ENCODE data around the gene CIROP. TPM values are rescaled to one million over a fixed set of nuclear protein-coding genes. Genes with fewer than 3 reads are reported as not detected.
"Not testable (repeated sequence)": the region's sequence is repeated elsewhere in the genome, so short reads cannot be mapped to it uniquely, and the experiment has no call there.

The CIROP gene
- total RNA-seq, 2 experiments from 2014 or later: not detected

GRCh38 chr14:23110579-23111365, 6.0 kb upstream of the CIROP start:
- Mint-ChIP-seq H3K9me3 (ENCODE audit: insufficient read depth) (no peaks in the 10 kb centered on the region), H3K4me1 (ENCODE audit: low read depth) (peaks cover 3% of the 10 kb centered on the region), H3K36me3 (ENCODE audit: low read depth) (no peaks in the 10 kb centered on the region), H3K27ac (no peak overlapping the region), H3K27me3 (ENCODE audit: low read depth) (no peaks in the 10 kb centered on the region), H3K4me3 (no peak overlapping the region)
- CTCF ChIA-PET: interaction anchor here (1.2 to 5.5 kb wide), 5 partner anchors 9 to 137 kb away, joined by 3 to 39 read pairs (median 10); partner anchors contain the start of gene CEBPE
- DNase-seq (no peak), ATAC-seq (no peak)
- POLR2A ChIA-PET: no interaction called here

GRCh38 chr14:23109769-23110168, 5.0 kb upstream of the CIROP start:
- peaks cover 3% of the 10 kb centered on the region for H3K4me1 Mint-ChIP-seq (ENCODE audit: low read depth)
- CTCF ChIA-PET: interaction anchor here (0.8 to 5.5 kb wide), 6 partner anchors 10 to 189 kb away, joined by 3 to 39 read pairs (median 16); partner anchors contain the start of gene CEBPE
- H3K9me3 Mint-ChIP-seq (ENCODE audit: insufficient read depth): no peaks in the 10 kb centered on the region
- no peak overlapping the region for H3K4me3 Mint-ChIP-seq
- ATAC-seq (no peak), DNase-seq (no peak)
- H3K36me3 Mint-ChIP-seq (ENCODE audit: low read depth): no peaks in the 10 kb centered on the region
- POLR2A ChIA-PET: interaction anchor here (1.8 kb wide), 1 partner anchor 15 kb away, joined by 5 read pairs; the partner anchor contains the start of genes ACIN1 and C14orf119
- H3K27me3 Mint-ChIP-seq (ENCODE audit: low read depth): no peaks in the 10 kb centered on the region
- no peak overlapping the region for H3K27ac Mint-ChIP-seq

- not testable (repeated sequence) for H3K27ac Mint-ChIP-seq; ATAC-seq; H3K9me3 Mint-ChIP-seq (ENCODE audit: insufficient read depth); H3K27me3 Mint-ChIP-seq (ENCODE audit: low read depth); H3K4me3 Mint-ChIP-seq; DNase-seq; H3K36me3 Mint-ChIP-seq (ENCODE audit: low read depth); H3K4me1 Mint-ChIP-seq (ENCODE audit: low read depth)
- ChIA-PET POLR2A (interaction anchor here (1.8 kb wide), 1 partner anchor 13 kb away, joined by 5 read pairs; the partner anchor contains the start of genes ACIN1 and C14orf119), CTCF (interaction anchor here (0.9 to 5.5 kb wide), 5 partner anchors 11 to 122 kb away, joined by 4 to 34 read pairs (median 11); partner anchors contain the start of gene CDH24)
These were observed 3.4 kb upstream of the CIROP start for GRCh38 chr14:23108169-23108568.

GRCh38 chr14:23107620-23108019, 2.8 kb upstream of the CIROP start:
- H3K9me3 Mint-ChIP-seq (ENCODE audit: insufficient read depth); H3K4me3 Mint-ChIP-seq; POLR2A ChIA-PET; H3K27ac Mint-ChIP-seq; ATAC-seq; H3K27me3 Mint-ChIP-seq (ENCODE audit: low read depth); CTCF ChIA-PET; H3K36me3 Mint-ChIP-seq (ENCODE audit: low read depth); DNase-seq; H3K4me1 Mint-ChIP-seq (ENCODE audit: low read depth): not testable (repeated sequence)

- Mint-ChIP-seq H3K9me3 (ENCODE audit: insufficient read depth) (no peaks in the 10 kb centered on the region), H3K27me3 (ENCODE audit: low read depth) (no peaks in the 10 kb centered on the region), H3K4me1 (ENCODE audit: low read depth) (no peaks in the 10 kb centered on the region), H3K4me3 (no peak overlapping the region), H3K27ac (no peak overlapping the region), H3K36me3 (ENCODE audit: low read depth) (no peaks in the 10 kb centered on the region)
- no peak for ATAC-seq
- CTCF ChIA-PET: interaction anchor here (1.1 to 1.3 kb wide), 4 partner anchors 9 to 49 kb away, joined by 3 to 4 read pairs (median 3); partner anchors contain the start of gene CDH24
- DNase-seq: no peak
- POLR2A ChIA-PET: interaction anchor here (0.6 kb wide), 1 partner anchor 13 kb away, joined by 3 read pairs; no protein-coding TSS in a partner anchor
These were observed 1.9 kb upstream of the CIROP start for GRCh38 chr14:23106747-23107045.

GRCh38 chr14:23105348-23105824, 597 bp upstream of the CIROP start:
- Mint-ChIP-seq H3K27me3 (ENCODE audit: low read depth) (no peaks in the 10 kb centered on the region), H3K9me3 (ENCODE audit: insufficient read depth) (no peaks in the 10 kb centered on the region), H3K36me3 (ENCODE audit: low read depth) (no peaks in the 10 kb centered on the region), H3K4me3 (no peak overlapping the region), H3K27ac (no peak overlapping the region), H3K4me1 (ENCODE audit: low read depth) (no peaks in the 10 kb centered on the region)
- ATAC-seq (no peak), DNase-seq (no peak)
- ChIA-PET POLR2A (no interaction called here), CTCF (no interaction called here)

- Mint-ChIP-seq H3K9me3 (ENCODE audit: insufficient read depth) (no peaks in the 10 kb centered on the region), H3K27ac (no peak overlapping the region), H3K36me3 (ENCODE audit: low read depth) (peaks cover 2% of the 10 kb centered on the region), H3K4me3 (no peak overlapping the region), H3K4me1 (ENCODE audit: low read depth) (peaks cover 2% of the 10 kb centered on the region), H3K27me3 (ENCODE audit: low read depth) (no peaks in the 10 kb centered on the region)
- ATAC-seq: no peak
- ChIA-PET POLR2A (no interaction called here), CTCF (interaction anchor here (1.8 to 3.3 kb wide), 2 partner anchors 17 to 26 kb away, joined by 6 to 16 read pairs; no protein-coding TSS in a partner anchor)
- no peak for DNase-seq
These were observed 659 bp downstream of the CIROP start for GRCh38 chr14:23104070-23104590.

GRCh38 chr14:23103581-23103980, 1.2 kb downstream of the CIROP start:
- no peak for ATAC-seq
- Mint-ChIP-seq H3K9me3 (ENCODE audit: insufficient read depth) (no peaks in the 10 kb centered on the region), H3K4me1 (ENCODE audit: low read depth) (peaks cover 2% of the 10 kb centered on the region), H3K4me3 (no peak overlapping the region), H3K27me3 (ENCODE audit: low read depth) (no peaks in the 10 kb centered on the region), H3K27ac (no peak overlapping the region), H3K36me3 (ENCODE audit: low read depth) (peaks cover 4% of the 10 kb centered on the region)
- no peak for DNase-seq
- POLR2A ChIA-PET: interaction anchor here (0.7 kb wide), 1 partner anchor 565 kb away, joined by 3 read pairs; no protein-coding TSS in a partner anchor
- CTCF ChIA-PET: interaction anchor here (1.8 to 3.3 kb wide), 2 partner anchors 17 to 26 kb away, joined by 6 to 16 read pairs; no protein-coding TSS in a partner anchor

GRCh38 chr14:23102801-23103200, 2.0 kb downstream of the CIROP start:
- no peak for DNase-seq
- H3K36me3 Mint-ChIP-seq (ENCODE audit: low read depth): peaks cover 11% of the 10 kb centered on the region
- CTCF ChIA-PET: interaction anchor here (2.5 to 3.3 kb wide), 2 partner anchors 18 to 26 kb away, joined by 11 to 16 read pairs; no protein-coding TSS in a partner anchor
- POLR2A ChIA-PET: interaction anchor here (0.7 kb wide), 1 partner anchor 565 kb away, joined by 3 read pairs; no protein-coding TSS in a partner anchor
- H3K9me3 Mint-ChIP-seq (ENCODE audit: insufficient read depth): no peaks in the 10 kb centered on the region
- H3K27me3 Mint-ChIP-seq (ENCODE audit: low read depth): no peaks in the 10 kb centered on the region
- no peak overlapping the region for H3K4me3 Mint-ChIP-seq
- peaks cover 3% of the 10 kb centered on the region for H3K4me1 Mint-ChIP-seq (ENCODE audit: low read depth)
- no peak for ATAC-seq
- no peak overlapping the region for H3K27ac Mint-ChIP-seq

- Mint-ChIP-seq H3K36me3 (ENCODE audit: low read depth) (peaks cover 18% of the 10 kb centered on the region), H3K9me3 (ENCODE audit: insufficient read depth) (no peaks in the 10 kb centered on the region), H3K27ac (no peak overlapping the region), H3K27me3 (ENCODE audit: low read depth) (no peaks in the 10 kb centered on the region), H3K4me3 (no peak overlapping the region), H3K4me1 (ENCODE audit: low read depth) (peaks cover 10% of the 10 kb centered on the region)
- DNase-seq (no peak), ATAC-seq (no peak)
- CTCF ChIA-PET: interaction anchor here (1.1 to 3.3 kb wide), 3 partner anchors 19 to 107 kb away, joined by 3 to 16 read pairs (median 11); no protein-coding TSS in a partner anchor
- POLR2A ChIA-PET: no interaction called here
These were observed 2.7 kb downstream of the CIROP start for GRCh38 chr14:23101986-23102625.

GRCh38 chr14:23101213-23101970, 3.4 kb downstream of the CIROP start:
- no peaks in the 10 kb centered on the region for H3K27me3 Mint-ChIP-seq (ENCODE audit: low read depth)
- peaks cover 25% of the 10 kb centered on the region for H3K36me3 Mint-ChIP-seq (ENCODE audit: low read depth)
- no peak overlapping the region for H3K27ac Mint-ChIP-seq
- H3K9me3 Mint-ChIP-seq (ENCODE audit: insufficient read depth): no peaks in the 10 kb centered on the region
- ATAC-seq: no peak
- ChIA-PET CTCF (interaction anchor here (1.1 to 3.3 kb wide), 4 partner anchors 19 to 106 kb away, joined by 3 to 16 read pairs (median 9); no protein-coding TSS in a partner anchor), POLR2A (no interaction called here)
- H3K4me3 Mint-ChIP-seq: no peak overlapping the region
- no peak for DNase-seq
- H3K4me1 Mint-ChIP-seq (ENCODE audit: low read depth): peaks cover 17% of the 10 kb centered on the region
